Right ventricle myocardium inferior (tissue), 1 donor: ENCODE results near the gene TCERG1. TPM values are rescaled to one million over a fixed set of nuclear protein-coding genes. Genes with fewer than 3 reads are reported as not detected.
A peak's percentile ranks its signal among the peaks of the same experiment; 100 is the strongest.

Experiments
- ATAC-seq: fragments of 200-7000 bp; cut with Tn5 transposase; one replicate; pipeline ENCODE4 v1.9.1; 2020; ENCODE audit warnings: mild to moderate bottlenecking, moderate library complexity
- DNase-seq: peaks from one replicate; pipeline ENCODE4 v3.0.0; 2021; ENCODE audit errors: missing footprints
- intact Hi-C: fragments of 100-400 bp; cut with DNase I; formaldehyde crosslinking; loops from one replicate; pipeline ENCODE4 v1.11.0; 2022
- total RNA-seq: library from RNA; stranded (reverse); fragmentation: NEBNext Ultra II Directional; extraction: Animal tissue kit (Norgen Biotek cat#: 25700); gene quantifications from one replicate; pipeline ENCODE4 v1.2.1, GENCODE V29; 2021
- donor health status: DM: no; HTN: yes; CAD: no; lungs with severe emphysema.

The TCERG1 gene
- total RNA-seq, 1 donor from 2014 or later: 16.4 TPM

DNA sequence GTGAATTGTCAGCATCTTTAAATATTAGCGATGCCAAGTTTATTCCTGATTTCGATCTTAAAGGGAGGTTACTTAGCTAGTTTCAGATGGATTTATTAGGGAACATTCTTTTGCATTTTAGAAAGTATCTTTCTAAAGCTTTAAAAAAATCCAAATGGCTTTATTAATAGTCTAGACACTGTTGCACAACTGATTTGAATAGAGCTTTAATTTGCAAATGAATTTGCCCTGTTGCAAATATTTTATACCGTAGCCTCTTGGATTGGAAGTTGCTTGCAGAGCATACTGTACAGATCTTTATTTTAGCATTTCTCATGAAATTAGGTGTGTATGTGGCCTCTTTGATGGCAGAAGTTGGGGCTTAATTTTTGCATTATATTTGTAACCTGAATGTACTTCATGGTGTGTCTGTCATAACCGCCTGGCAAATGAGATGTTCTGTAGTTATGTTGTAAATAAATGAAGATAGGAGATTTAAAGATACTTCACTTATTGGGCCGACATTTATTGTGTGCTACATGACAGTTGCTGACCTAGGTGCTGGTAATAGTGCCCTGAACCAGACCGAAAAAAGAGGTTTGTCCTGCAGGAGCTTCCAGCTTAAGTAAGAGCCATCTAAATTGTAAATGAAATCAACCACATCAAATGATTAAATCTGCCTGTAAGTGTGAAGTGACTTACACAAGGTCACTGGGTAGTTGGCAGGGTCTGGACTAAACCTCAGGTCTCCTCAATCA lies 1.8 kb downstream of the TCERG1 start:
- ATAC-seq: no peak
- intact Hi-C loops: no loop called here
- no peak for DNase-seq

DNA sequence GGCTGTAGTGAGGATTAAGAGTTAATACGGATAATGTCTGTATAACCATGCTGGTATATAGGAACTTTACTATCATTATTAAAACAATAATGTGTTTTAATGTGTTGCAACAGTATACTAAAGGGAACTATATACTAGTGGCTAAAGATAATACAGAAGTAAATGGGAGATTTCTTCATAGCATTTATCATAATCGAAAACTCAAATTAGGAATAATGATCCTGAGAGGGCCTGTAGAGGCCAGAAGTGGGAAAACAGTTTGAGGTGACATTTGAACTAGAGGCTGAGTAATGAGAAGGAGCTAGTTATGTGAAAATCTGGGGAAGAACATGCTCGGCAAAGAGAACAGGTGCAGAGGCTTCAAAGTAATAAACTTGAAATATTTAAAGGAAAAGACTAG lies 2.9 kb downstream of the TCERG1 start:
- ATAC-seq (no peak), DNase-seq (no peak)
- intact Hi-C loops: no loop called here

DNA sequence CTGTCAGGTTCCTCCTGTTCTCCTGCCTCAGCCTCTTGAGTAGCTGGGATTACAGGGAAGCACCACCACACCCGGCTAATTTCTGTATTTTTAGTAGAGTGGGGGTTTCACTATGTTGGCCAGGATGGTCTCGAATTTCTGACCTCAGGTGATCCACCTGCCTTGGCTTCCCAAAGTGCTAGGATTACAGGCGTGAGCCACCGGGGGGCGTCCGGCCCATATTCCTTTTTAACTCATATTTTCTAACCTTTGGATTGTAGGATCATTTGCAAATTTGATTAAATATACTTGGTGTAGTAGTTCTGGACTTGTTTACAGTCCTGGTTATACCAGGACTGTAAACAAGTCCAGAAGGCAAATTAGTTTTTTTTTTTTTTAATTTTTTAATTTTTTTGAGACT lies 4.3 kb downstream of the TCERG1 start:
- ATAC-seq: no peak
- intact Hi-C loops: no loop called here

DNA sequence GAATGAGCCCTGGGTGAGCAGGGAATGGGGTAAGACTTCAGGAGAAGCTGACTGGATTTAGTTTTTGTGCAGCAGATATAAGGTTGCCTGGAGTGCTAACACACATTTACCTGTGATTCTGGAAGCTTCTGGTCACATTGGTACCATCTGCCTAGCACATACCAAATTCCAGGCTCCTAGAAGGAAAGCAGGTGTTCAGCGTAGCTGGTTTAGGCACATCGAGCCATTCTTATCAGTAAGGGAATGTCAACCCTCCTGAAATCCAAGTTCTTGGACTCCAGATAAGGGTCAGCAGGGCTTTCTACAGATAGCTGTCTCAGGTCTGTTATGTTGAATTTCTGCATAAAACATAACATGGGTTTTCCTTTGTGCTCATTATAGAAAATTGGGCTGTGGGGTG lies 10.3 kb downstream of the TCERG1 start:
- ATAC-seq: no peak
- no peak for DNase-seq
- intact Hi-C loops: no loop called here

More for the DNA sequence above, 4.3 kb downstream of the TCERG1 start:
- DNase-seq: no peak

GRCh38 chr5:146458894-146459293 lies 11.8 kb downstream of the TCERG1 start:
- no peak for ATAC-seq
- intact Hi-C loops: no loop called here
- DNase-seq: no peak

DNA sequence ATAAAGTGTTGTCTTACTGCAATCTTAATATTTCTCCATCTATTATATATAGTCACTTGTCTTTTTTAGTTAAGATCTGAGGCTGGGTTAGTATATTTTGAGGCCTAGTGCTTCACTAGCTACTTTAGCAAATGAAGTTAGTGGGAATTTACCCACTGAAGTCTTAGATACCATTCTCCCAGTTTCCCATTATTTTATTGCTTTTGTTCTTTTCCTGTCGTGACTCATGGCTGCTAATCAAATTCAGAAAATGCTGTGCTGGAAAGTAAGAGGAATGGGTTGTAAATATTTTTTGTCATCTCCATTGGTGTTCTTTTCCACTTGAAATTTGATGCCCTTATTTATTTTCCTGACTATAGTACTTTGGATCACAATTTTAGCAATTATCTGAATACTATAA lies 14.2 kb downstream of the TCERG1 start:
- ATAC-seq (no peak), DNase-seq (no peak)
- intact Hi-C loops: no loop called here

- no peak for ATAC-seq
- DNase-seq: no peak
- intact Hi-C loops: no loop called here
These were observed 16.3 kb downstream of the TCERG1 start for GRCh38 chr5:146463446-146463845.

DNA sequence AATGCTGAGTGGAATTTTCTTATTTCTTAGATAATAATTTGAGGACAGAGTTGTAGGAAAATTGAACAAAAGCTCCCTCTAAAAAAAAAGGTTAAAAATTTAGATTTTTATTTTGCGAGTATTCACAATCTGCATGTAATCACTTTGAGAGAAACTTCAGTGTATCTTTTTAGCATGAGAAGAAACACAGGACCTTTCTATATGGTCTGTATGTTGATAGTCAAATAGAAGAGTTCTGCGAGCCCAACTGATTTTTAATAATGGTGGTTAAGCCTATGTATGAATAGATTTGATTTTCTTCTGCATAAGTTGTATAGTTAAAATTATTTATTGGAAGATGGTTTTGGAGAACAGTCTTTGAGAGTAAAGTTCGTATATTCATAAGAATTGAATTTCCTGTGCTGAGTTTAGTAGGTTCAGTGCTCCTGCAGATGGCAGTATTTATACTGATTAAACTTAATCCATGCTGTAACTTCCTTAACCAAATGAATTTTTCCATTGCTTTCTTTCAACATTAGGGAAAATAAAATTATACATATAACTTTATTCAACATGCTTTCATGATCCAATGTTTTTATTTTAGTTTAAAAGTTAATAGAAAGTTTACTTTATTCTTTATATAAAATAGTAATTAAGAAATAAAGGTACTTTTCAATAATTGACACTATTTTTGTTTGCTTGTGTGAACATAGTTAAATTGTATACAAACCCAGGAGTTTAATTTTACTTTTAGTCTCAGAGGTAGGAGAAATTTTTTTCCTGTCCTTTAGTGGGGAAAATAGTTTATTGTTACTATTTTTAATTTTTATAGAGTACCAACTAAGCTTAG lies 19.6 kb downstream of the TCERG1 start:
- no peak for DNase-seq
- no peak for ATAC-seq
- intact Hi-C loops: no loop called here

DNA sequence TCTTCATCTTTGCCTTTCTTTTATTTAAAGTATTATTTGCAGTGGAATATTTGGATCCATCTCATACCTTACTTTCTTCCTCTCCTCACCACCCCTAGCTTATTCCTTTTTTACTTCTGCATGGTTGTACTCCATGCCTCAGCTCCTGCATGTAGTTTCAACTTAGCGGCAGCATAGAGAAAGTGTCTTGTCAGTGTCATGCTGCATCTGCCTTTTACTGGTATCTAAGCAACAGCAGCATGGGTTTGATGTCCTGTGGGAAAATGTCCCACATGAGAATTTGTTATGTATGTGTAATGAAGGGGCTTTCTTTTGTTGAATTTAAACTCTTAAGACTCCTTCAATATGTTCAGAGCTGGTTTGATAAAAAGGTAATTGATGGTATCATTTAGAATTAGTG lies 20.6 kb downstream of the TCERG1 start:
- DNase-seq (no peak), ATAC-seq (no peak)
- intact Hi-C loops: no loop called here

GRCh38 chr5:146474065-146474464 lies 26.9 kb downstream of the TCERG1 start:
- ATAC-seq (no peak), DNase-seq (no peak)
- intact Hi-C loops: no loop called here

DNA sequence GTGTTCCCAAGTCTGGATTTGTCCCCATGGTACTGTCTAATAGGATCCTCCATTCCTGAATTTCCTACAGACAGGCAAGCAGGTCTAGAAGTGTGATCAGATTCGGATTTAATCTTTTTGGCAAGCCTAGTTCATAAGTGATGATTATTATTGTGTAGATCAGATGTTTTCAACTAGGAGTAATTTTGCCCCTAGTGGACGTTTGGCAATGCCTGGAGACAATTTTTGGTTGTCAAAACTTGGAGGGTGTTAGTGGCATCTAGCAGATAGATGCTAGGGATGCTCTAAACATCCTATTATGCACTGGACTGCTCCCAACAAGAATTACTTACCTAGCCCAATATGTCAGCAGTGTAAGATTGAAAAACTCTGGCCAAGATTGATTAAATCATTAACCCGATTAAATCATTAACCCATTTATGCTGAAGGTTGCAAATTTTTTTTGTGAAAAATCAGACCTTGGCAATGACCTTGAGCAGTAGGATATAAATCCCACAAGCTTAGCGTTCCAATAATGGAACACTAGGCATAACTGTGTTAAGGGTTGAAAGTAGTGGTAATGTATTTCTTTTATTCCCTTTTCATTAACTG lies 28.2 kb downstream of the TCERG1 start:
- intact Hi-C loops: no loop called here
- ATAC-seq (no peak), DNase-seq (no peak)

DNA sequence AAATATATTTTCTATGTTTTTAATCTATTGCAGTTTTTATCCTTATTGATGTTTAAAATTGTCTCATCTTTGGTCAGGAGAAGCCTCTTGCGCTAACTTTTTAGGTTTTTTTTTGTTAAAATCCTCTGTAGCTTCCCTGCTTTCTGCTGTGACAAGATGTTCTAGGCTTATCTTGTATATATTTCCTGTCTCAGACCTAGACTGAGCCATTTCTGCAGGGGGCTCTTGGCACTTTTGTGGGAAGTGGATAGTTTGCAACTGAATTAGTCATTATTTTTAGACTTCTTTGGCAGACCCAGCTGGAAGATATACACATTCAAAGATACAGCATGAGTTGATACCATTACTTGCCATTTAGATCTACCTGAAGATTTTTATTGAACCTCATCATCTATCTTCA lies 28.8 kb downstream of the TCERG1 start:
- no peak for DNase-seq
- ATAC-seq: no peak
- intact Hi-C loops: no loop called here

DNA sequence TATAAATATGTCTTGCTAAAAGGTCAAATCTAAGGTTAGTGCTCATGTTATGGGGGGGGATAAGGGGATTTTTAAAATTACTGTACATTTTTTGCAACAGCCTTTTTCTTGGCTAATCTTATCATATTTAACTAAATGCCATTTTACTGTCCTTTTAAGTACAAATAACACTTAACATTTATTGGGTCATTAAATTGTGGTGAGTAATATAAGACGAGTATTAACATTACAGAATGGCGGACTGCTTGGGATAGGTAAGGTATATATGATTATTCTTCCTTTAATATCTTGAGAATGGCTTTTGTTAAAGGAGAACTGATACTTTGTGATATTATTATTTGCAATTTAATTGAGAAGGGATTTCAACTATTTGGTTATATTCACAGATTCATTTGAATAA lies 35.6 kb downstream of the TCERG1 start:
- intact Hi-C loops: no loop called here
- no peak for DNase-seq
- ATAC-seq: no peak

- DNase-seq (no peak), ATAC-seq (peak; percentile 42)
- intact Hi-C loops: no loop called here
These were observed 37.7 kb downstream of the TCERG1 start for GRCh38 chr5:146484714-146485391.

DNA sequence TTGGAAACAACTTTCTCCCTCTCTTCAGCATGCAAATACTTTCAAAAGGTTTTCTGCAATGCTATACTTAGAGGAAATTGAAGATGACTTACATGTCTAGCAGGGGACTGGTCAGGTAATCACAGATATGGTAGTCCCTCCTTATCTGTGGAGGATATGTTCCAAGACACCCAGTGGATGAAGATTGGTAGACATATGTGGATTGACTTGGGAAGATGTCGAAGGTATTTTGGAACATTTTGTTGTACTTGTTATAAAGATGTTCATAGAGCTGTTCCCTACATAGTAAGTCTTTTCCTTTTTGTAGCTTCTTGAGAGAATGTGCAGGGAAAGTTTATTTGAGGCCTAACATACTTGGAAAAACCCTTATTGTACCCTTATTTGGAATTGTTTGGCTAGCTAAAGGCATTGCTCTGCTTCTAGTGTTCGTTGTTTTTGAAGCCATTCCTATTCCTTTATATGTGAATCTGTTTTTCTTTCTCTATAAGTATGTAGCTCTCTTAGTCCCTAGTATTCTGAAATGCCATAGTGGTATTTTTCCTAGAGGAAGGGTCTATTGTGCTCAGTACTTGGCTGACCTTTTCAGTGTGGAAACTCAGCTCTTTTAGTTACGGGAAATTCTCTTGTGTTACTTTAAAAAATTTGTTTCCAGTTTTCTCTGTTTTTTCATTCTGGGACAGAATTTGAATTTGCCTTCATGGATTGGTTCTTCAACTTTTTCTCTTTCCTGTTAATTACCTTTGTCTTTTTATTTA lies 43.1 kb downstream of the TCERG1 start:
- no peak for ATAC-seq
- intact Hi-C loops: no loop called here
- DNase-seq: no peak

- intact Hi-C loops: no loop called here
- DNase-seq: no peak
- ATAC-seq: no peak
These were observed 47.5 kb downstream of the TCERG1 start for GRCh38 chr5:146494656-146495055.

- ATAC-seq (no peak), DNase-seq (no peak)
- intact Hi-C loops: no loop called here
These were observed 52.5 kb downstream of the TCERG1 start for GRCh38 chr5:146499680-146500079.

- DNase-seq (no peak), ATAC-seq (no peak)
- intact Hi-C loops: no loop called here
These were observed 60.3 kb downstream of the TCERG1 start for GRCh38 chr5:146507428-146507827.
